Measurements from ENCODE around the gene STAC3. TPM values are rescaled to one million over a fixed set of nuclear protein-coding genes. Genes with fewer than 3 reads are reported as not detected.

STAC3 gene
- total RNA-seq, 2 donors from 2014 or later, result 4.8 to 20.9 TPM

DNA sequence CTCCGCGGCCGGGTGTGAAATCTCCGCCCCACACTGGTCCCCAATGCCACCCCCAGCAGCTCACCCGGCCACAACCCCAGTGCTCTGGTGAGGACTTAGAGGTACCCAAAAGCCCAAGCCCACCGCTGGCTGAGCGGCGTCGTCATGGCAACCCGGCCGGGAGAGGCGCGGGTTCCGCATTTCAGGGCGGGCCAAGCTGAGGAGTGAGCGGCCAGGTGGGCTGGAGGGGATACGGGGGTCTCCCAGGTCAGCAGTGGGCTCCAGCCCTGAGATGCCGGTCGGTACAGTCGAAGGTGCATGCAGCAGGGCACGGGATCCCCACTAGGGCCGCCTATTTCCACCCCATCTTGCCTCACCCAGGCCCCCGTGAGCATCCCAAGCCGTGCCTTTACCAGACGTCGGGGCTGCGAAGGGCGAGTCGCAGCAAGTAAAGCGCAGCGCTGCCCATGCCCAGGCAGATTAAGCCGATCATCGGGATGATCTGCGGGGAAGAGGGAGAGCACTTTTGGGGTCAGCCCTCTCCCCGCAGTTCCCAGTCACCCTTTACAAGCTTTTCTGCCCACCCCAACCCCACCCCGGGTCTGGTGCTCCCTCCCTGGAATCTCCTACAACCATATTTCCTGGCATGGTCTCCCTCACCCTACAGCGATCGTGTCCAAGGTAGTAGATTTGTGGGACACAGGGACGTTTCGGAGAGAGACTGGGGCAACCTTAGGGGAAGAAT lies 14.6 kb downstream of the STAC3 start:
- Histone ChIP-seq H3K27ac (no peak overlapping the region), H3K4me3 (no peak overlapping the region), H3K9me3 (no peaks in the 10 kb centered on the region), H3K27me3 (replicated peaks; ENCODE audit: insufficient read depth) (no peaks in the 10 kb centered on the region), H3K4me1 (replicated peaks) (peaks cover 18% of the 10 kb centered on the region), H3K36me3 (no peaks in the 10 kb centered on the region)
- DNase-seq (ENCODE audit: low spot score), result no peak
- intact Hi-C loops (cut with DNase I), result no loop called here
- TF ChIP-seq POLR2A (IDR thresholded peaks at IDR 0.05), result no peak
- no peak for TF ChIP-seq POLR2AphosphoS5 (IDR thresholded peaks at IDR 0.05)
- TF ChIP-seq, protein P1, sequence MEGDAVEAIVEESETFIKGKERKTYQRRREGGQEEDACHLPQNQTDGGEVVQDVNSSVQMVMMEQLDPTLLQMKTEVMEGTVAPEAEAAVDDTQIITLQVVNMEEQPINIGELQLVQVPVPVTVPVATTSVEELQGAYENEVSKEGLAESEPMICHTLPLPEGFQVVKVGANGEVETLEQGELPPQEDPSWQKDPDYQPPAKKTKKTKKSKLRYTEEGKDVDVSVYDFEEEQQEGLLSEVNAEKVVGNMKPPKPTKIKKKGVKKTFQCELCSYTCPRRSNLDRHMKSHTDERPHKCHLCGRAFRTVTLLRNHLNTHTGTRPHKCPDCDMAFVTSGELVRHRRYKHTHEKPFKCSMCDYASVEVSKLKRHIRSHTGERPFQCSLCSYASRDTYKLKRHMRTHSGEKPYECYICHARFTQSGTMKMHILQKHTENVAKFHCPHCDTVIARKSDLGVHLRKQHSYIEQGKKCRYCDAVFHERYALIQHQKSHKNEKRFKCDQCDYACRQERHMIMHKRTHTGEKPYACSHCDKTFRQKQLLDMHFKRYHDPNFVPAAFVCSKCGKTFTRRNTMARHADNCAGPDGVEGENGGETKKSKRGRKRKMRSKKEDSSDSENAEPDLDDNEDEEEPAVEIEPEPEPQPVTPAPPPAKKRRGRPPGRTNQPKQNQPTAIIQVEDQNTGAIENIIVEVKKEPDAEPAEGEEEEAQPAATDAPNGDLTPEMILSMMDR (IDR thresholded peaks at IDR 0.05), result no peak
- WGBS, result 26% methylated on average over 40 of the region's 40 CpGs

DNA sequence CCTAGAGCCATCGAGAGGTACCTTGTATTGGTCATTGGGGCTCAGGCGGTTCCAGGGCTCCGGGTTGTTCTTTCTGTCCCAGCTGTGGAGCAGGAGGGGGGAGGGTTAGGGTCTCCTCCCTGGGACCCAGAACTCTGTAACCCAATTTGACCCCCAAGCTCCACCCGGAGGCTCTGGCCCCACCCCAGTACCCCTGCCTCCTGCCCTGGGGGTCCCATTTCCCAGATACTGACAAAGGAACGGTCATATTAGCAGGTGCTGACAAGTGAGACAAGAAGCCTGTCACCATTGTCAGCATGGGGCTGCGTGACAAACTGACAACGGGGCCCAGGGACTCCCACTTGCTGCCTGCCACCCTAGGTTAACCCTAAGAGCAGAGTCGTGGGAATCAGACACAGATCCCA lies 15.3 kb downstream of the STAC3 start:
- DNase-seq (ENCODE audit: low spot score), result no peak
- Histone ChIP-seq H3K4me1 (replicated peaks) (peaks cover 13% of the 10 kb centered on the region), H3K36me3 (no peaks in the 10 kb centered on the region), H3K27me3 (replicated peaks; ENCODE audit: insufficient read depth) (no peaks in the 10 kb centered on the region), H3K9me3 (no peaks in the 10 kb centered on the region), H3K4me3 (no peak overlapping the region), H3K27ac (no peak overlapping the region)
- WGBS, result 67% methylated on average over 8 of the region's 8 CpGs
- TF ChIP-seq POLR2A (IDR thresholded peaks at IDR 0.05) (no peak), POLR2AphosphoS5 (IDR thresholded peaks at IDR 0.05) (no peak)
- TF ChIP-seq, protein P1 (IDR thresholded peaks at IDR 0.05), result no peak
- intact Hi-C loops (cut with DNase I), result no loop called here

DNA sequence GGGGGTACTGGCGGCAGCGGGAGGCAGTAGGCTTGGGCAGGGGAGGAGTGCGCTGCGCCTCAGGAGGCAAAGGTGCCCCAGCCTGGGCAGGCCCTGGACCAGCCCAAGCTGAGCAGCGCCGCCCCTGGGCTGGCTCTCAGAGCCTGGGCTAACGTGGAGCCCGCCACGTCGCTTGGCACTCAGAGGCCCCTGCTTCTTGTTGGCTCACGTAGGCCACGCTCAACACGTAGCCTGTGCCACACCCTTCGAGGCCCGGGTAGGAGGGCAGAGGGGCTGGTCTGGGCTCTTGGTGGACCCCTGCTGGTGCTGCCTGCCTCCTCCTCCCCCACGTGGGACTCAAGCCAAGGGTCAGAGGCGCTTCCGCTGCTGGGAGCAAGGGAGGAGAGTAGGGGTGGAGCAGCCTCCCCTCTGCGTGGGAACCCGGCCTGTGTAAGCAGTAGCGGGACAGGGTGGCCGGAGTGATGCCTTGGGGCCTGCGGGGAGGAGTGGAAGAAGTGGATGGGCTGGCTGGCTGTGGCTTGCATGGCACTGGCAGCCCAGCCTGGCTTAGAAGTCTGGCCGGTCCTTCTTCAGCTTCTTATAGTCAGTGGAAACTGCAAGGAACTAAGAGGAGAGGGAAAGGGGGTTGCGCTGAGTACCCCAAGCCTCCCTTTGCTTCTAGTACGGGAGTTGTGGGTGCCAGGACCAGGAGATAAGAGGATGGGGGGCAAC lies 15.8 kb downstream of the STAC3 start:
- TF ChIP-seq POLR2AphosphoS5 (IDR thresholded peaks at IDR 0.05) (no peak), POLR2A (IDR thresholded peaks at IDR 0.05) (no peak)
- TF ChIP-seq, protein P1 (IDR thresholded peaks at IDR 0.05), result no peak
- Histone ChIP-seq H3K27me3 (replicated peaks; ENCODE audit: insufficient read depth) (no peaks in the 10 kb centered on the region), H3K36me3 (no peaks in the 10 kb centered on the region), H3K27ac (no peak overlapping the region), H3K4me1 (replicated peaks) (peaks cover 13% of the 10 kb centered on the region), H3K4me3 (no peak overlapping the region), H3K9me3 (no peaks in the 10 kb centered on the region)
- intact Hi-C loops (cut with DNase I), result no loop called here
- DNase-seq (ENCODE audit: low spot score), result no peak
- 70% methylated on average over 26 of the region's 26 CpGs for WGBS

DNA sequence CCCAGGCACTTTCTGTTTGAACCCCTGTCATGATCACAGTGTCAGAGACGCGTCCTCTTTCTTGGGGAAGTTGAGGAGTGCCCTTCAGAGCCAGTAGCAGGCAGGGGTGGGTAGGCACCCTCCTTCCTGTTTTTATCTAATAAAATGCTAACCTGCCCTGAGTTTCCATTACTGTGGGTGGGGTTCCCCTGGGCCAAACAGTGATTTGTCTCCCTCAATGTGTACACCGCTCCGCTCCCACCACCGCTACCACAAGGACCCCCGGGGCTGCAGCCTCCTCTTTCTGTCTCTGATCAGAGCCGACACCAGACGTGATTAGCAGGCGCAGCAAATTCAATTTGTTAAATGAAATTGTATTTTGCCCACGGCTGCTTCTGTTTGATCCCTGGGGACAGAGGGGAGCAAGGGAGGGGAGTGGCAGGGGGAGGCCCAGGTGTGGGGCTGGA lies 16.4 kb downstream of the STAC3 start:
- 88% methylated on average over 10 of the region's 10 CpGs for WGBS
- Histone ChIP-seq H3K4me1 (replicated peaks) (peaks cover 11% of the 10 kb centered on the region), H3K4me3 (no peak overlapping the region), H3K27me3 (replicated peaks; ENCODE audit: insufficient read depth) (no peaks in the 10 kb centered on the region), H3K9me3 (no peaks in the 10 kb centered on the region), H3K27ac (no peak overlapping the region), H3K36me3 (no peaks in the 10 kb centered on the region)
- intact Hi-C loops (cut with DNase I), result no loop called here
- TF ChIP-seq, protein P1 (IDR thresholded peaks at IDR 0.05), result no peak
- TF ChIP-seq POLR2A (IDR thresholded peaks at IDR 0.05) (no peak), POLR2AphosphoS5 (IDR thresholded peaks at IDR 0.05) (no peak)
- DNase-seq (ENCODE audit: low spot score), result no peak

DNA sequence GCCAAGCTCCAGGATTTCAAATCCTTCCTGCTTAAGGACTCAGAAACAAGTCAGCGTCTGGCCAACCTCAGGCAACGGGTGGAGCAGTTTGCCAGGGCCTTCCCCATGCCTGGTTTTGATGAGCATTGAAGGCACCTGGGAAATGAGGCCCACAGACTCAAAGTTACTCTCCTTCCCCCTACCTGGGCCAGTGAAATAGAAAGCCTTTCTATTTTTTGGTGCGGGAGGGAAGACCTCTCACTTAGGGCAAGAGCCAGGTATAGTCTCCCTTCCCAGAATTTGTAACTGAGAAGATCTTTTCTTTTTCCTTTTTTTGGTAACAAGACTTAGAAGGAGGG lies 16.8 kb downstream of the STAC3 start:
- Histone ChIP-seq H3K9me3 (no peaks in the 10 kb centered on the region), H3K36me3 (no peaks in the 10 kb centered on the region), H3K27me3 (replicated peaks; ENCODE audit: insufficient read depth) (no peaks in the 10 kb centered on the region), H3K27ac (no peak overlapping the region), H3K4me3 (no peak overlapping the region), H3K4me1 (replicated peaks) (peaks cover 13% of the 10 kb centered on the region)
- intact Hi-C loops (cut with DNase I), result no loop called here
- DNase-seq (ENCODE audit: low spot score), result no peak
- TF ChIP-seq POLR2AphosphoS5 (IDR thresholded peaks at IDR 0.05) (no peak), POLR2A (IDR thresholded peaks at IDR 0.05) (no peak)
- TF ChIP-seq, protein P1 (IDR thresholded peaks at IDR 0.05), result no peak
- WGBS, result 92% methylated on average over 3 of the region's 3 CpGs

Measured in prostate gland (tissue), 2 donors.